PFSK-1 (cell line): ENCODE measurements around the gene OPN3.

ENCODE experiments used
- POLR2AphosphoS5 ChIP-seq: IDR thresholded peaks from 2 replicates; pipeline ENCODE4 v1.6.1; 2012; ENCODE audit warnings: low read depth, mild to moderate bottlenecking, control low read depth, low read length, moderate library complexity
- REST ChIP-seq, 2 experiments: IDR thresholded peaks; 2 replicates each; pipeline versions ENCODE4 v1.6.1 to v1.8.0; 2011 to 2012; ENCODE audit warnings: low read depth in 2 of 2, low read length in 2 of 2, control low read depth in 1 of 2, inconsistent platforms in 1 of 2, mild to moderate bottlenecking in 1 of 2, moderate library complexity in 1 of 2; ENCODE audit not compliant: insufficient read depth in 1 of 2
- TAF1 ChIP-seq: IDR thresholded peaks from 2 replicates; pipeline ENCODE4 v1.6.1; 2012; ENCODE audit warnings: low read length, control low read depth, borderline replicate concordance; ENCODE audit not compliant: insufficient read depth

DNA sequence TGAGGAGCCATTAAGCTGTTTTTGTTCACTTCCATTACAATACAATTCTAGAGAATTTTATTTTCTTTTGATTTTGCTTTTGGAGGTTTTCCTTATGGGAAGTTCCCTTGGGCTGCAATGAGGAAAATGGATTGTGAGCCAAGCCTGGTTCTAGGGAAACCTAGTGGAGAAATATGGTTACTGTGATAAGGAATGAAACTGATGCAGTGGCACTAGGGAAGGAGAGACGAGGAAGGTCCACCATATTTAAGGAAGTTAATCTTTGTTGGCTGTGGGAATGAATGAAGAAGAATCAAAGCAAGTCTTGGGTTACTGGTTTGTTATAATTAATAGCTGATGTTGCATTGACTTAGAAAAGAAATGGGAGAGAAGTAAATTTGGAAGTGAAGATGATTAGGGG lies 28.4 kb downstream of the OPN3 start:
- TF ChIP-seq POLR2AphosphoS5 (no peak), REST (IDR thresholded peaks at IDR 0.05; ENCODE audit: insufficient read depth in 1 of 2, low read depth in 2 of 2, low read length in 2 of 2) (no peak), TAF1 (no peak)
